Right lobe of liver (tissue), 4 donors: Measurements from ENCODE around the gene NIPAL3.

Experiments used
- POLR2A ChIP-seq: fragments of 450-650 bp; IDR thresholded peaks from one replicate; pipeline ENCODE4 v1.6.1; 2017; ENCODE audit warnings: antibody characterized with exemption, mild to moderate bottlenecking
- TF ChIP-seq, protein P1 (sequence below), 4 donors: fragments of 200-600 bp in 3 of 4; fragments of 450-650 bp in 1 of 4; IDR thresholded peaks; one replicate each; pipeline versions ENCODE4 v1.5.1 to v1.8.0; 2016 to 2022; ENCODE audit warnings: antibody characterized with exemption in 4 of 4, mild to moderate bottlenecking in 2 of 4
- donor health status: DM: no; HTN: no; CAD: no.
- donor health status: DM: no; HTN: no; CAD: no.
- donor health status: DM: no; HTN: yes; CAD: no.

DNA sequence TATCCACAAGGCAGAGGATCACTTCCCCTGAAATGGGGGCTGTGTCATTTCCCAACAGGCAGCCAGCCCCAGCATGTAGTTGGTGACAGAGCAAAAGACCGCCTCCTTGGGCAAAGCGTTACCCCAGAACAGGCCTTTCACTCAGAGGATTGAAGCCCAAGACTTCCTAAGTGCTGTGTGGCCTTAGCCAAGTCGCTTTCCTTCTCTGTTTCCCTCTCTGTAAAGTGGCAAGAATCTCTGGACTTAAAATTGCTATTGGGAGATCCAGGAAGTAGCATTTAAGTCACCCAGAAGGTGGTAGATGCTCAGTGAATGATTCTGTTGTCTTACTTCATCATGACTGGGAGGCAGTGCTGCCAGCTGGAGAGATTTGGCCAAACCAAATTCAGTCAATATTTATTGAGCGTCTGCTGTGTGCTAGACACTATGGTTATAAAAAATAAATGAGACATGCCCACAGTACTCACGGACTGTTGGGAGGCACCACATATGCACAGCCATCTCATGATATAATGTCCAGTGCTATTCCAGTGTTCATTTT is 35.3 kb downstream of the NIPAL3 start:
- TF ChIP-seq, protein P1, sequence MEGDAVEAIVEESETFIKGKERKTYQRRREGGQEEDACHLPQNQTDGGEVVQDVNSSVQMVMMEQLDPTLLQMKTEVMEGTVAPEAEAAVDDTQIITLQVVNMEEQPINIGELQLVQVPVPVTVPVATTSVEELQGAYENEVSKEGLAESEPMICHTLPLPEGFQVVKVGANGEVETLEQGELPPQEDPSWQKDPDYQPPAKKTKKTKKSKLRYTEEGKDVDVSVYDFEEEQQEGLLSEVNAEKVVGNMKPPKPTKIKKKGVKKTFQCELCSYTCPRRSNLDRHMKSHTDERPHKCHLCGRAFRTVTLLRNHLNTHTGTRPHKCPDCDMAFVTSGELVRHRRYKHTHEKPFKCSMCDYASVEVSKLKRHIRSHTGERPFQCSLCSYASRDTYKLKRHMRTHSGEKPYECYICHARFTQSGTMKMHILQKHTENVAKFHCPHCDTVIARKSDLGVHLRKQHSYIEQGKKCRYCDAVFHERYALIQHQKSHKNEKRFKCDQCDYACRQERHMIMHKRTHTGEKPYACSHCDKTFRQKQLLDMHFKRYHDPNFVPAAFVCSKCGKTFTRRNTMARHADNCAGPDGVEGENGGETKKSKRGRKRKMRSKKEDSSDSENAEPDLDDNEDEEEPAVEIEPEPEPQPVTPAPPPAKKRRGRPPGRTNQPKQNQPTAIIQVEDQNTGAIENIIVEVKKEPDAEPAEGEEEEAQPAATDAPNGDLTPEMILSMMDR (IDR thresholded peaks at IDR 0.05): no peak
- TF ChIP-seq POLR2A: no peak
